Lung microvascular endothelial cell (primary cell): ENCODE measurements around the gene UBAP2. TPM values are rescaled to one million over a fixed set of nuclear protein-coding genes. Genes with fewer than 3 reads are reported as not detected.
"Not testable (repeated sequence)": the region's sequence is repeated elsewhere in the genome, so short reads cannot be mapped to it uniquely, and the experiment has no call there.

Experiments
- DNase-seq, 2 donors: peaks; one replicate each; pipeline versions ENCODE4 v3.0.0 to v3.0.0-alpha.2; 2010; ENCODE audit warnings: low read depth in 2 of 2
- total RNA-seq: library from RNA; depleted of rRNA; stranded (reverse); fragments of >200 nt; gene quantifications from 2 replicates; pipeline ENCODE4 v1.2.1, GENCODE V29; 2014

Gene UBAP2
- total RNA-seq, 1 donor from 2014 or later, result 27.0 TPM

- DNase-seq, result no peak
Observed at GRCh38 chr9:33988219-33988890, 60.3 kb downstream of the UBAP2 start.

GRCh38 chr9:33976414-33976813 lies 72.3 kb downstream of the UBAP2 start:
- no peak for DNase-seq

- DNase-seq, result no peak
Observed at GRCh38 chr9:33972698-33973097, 76.0 kb downstream of the UBAP2 start.

GRCh38 chr9:33964086-33964768 lies 84.5 kb downstream of the UBAP2 start:
- no peak for DNase-seq

- not testable (repeated sequence) for DNase-seq
Observed at GRCh38 chr9:33962468-33962867, 86.2 kb downstream of the UBAP2 start.

GRCh38 chr9:33959725-33960124 lies 89.0 kb downstream of the UBAP2 start:
- no peak for DNase-seq

GRCh38 chr9:33956544-33956943 lies 92.1 kb downstream of the UBAP2 start:
- no peak for DNase-seq

GRCh38 chr9:33952066-33952465 lies 96.6 kb downstream of the UBAP2 start:
- DNase-seq, result peak; percentile 11 to 63

- DNase-seq, result no peak
Observed at GRCh38 chr9:33950371-33950770, 98.3 kb downstream of the UBAP2 start.

- DNase-seq, result peak in 1 of 2 donors; percentile 72
Observed at GRCh38 chr9:33946779-33947535, 101.7 kb downstream of the UBAP2 start.

- DNase-seq, result peak in 1 of 2 donors; percentile 80
Observed at GRCh38 chr9:33943389-33943788, 105.3 kb downstream of the UBAP2 start.

GRCh38 chr9:33942471-33943083 lies 106.1 kb downstream of the UBAP2 start:
- peak; percentile 64 to 79 for DNase-seq

- no peak for DNase-seq
Observed at GRCh38 chr9:33939924-33940874, 108.5 kb downstream of the UBAP2 start.

- no peak for DNase-seq
Observed at GRCh38 chr9:33934188-33934878, 114.4 kb downstream of the UBAP2 start.

- no peak for DNase-seq
Observed at GRCh38 chr9:33932078-33932807, 116.4 kb downstream of the UBAP2 start.

- DNase-seq, result no peak
Observed at GRCh38 chr9:33931326-33931725, 117.4 kb downstream of the UBAP2 start.

GRCh38 chr9:33927694-33928093 lies 121.0 kb downstream of the UBAP2 start:
- no peak for DNase-seq

GRCh38 chr9:33926746-33927485 lies 121.8 kb downstream of the UBAP2 start:
- DNase-seq, result no peak
